Activated CD8-positive, alpha-beta T cell treated with anti-CD3 and anti-CD28 coated beads, Interleukin-2, amount 10 ng/mL, durations not matched to agents 7 days and 5 days (primary cell): Measurements from ENCODE around the gene LY9. TPM values are rescaled to one million over a fixed set of nuclear protein-coding genes. Genes with fewer than 3 reads are reported as not detected.
A peak's percentile ranks its signal among the peaks of the same experiment; 100 is the strongest.
"Not testable (repeated sequence)": the region's sequence is repeated elsewhere in the genome, so short reads cannot be mapped to it uniquely, and the experiment has no call there.

Experiments used
- ATAC-seq: fragments of 150-1000 bp; cut with Tn5 transposase; one replicate; pipeline ENCODE4 v1.10.0; 2021; ENCODE audit warnings: moderate library complexity
- CTCF ChIA-PET: fragments of 350-600 bp; sonication (Branson Sonifier 250); formaldehyde crosslinking; loops from one replicate; lab custom pipeline; 2021; ENCODE audit warnings: antibody characterized with exemption; lab: Charles Lee
- POLR2A ChIA-PET: fragments of 350-600 bp; sonication (Branson Sonifier 250); formaldehyde crosslinking; loops from one replicate; lab custom pipeline; 2021; ENCODE audit warnings: antibody characterized with exemption; lab: Charles Lee
- DNase-seq: peaks from one replicate; pipeline ENCODE4 v3.0.0-alpha.2; 2020
- H3K27ac Mint-ChIP-seq: one replicate; pipeline ENCODE4 v1.8.0; 2021; ENCODE audit warnings: mild to moderate bottlenecking, mixed read lengths
- H3K27me3 Mint-ChIP-seq: one replicate; pipeline ENCODE4 v1.8.0; 2021; ENCODE audit warnings: low read depth, mixed read lengths
- H3K36me3 Mint-ChIP-seq: one replicate; pipeline ENCODE4 v1.8.0; 2021; ENCODE audit warnings: low read depth, mixed read lengths
- H3K4me1 Mint-ChIP-seq: one replicate; pipeline ENCODE4 v1.8.0; 2021; ENCODE audit warnings: low read depth, mixed read lengths
- H3K4me3 Mint-ChIP-seq: one replicate; pipeline ENCODE4 v1.8.0; 2021; ENCODE audit warnings: mild to moderate bottlenecking, mixed read lengths
- H3K9me3 Mint-ChIP-seq: one replicate; pipeline ENCODE4 v1.8.0; 2022; ENCODE audit warnings: mixed read lengths; ENCODE audit not compliant: insufficient read depth
- total RNA-seq, 2 experiments: library from RNA; stranded (reverse); gene quantifications; one replicate each; pipeline ENCODE4 v1.2.3, GENCODE V29; 2021

LY9 gene
- total RNA-seq, 2 experiments from 2014 or later, result 24.7 to 24.9 TPM

GRCh38 chr1:160782988-160783765, 12.8 kb upstream of the LY9 start:
- H3K9me3 Mint-ChIP-seq, DNase-seq, POLR2A ChIA-PET, H3K4me3 Mint-ChIP-seq, H3K27ac Mint-ChIP-seq, ATAC-seq, H3K27me3 Mint-ChIP-seq, H3K36me3 Mint-ChIP-seq: not testable (repeated sequence)
- CTCF ChIA-PET, result interaction anchor here (3.8 kb wide), 1 partner anchor 47 kb away, joined by 38 read pairs; no protein-coding TSS in a partner anchor
- H3K4me1 Mint-ChIP-seq, result peaks cover 17% of the 10 kb centered on the region

GRCh38 chr1:160789051-160789701, 6.8 kb upstream of the LY9 start:
- ATAC-seq, result no peak
- Mint-ChIP-seq H3K4me3 (no peak overlapping the region), H3K27me3 (peaks cover 6% of the 10 kb centered on the region), H3K36me3 (no peaks in the 10 kb centered on the region), H3K4me1 (peaks cover 5% of the 10 kb centered on the region), H3K9me3 (no peaks in the 10 kb centered on the region), H3K27ac (no peak overlapping the region)
- POLR2A ChIA-PET, result no interaction called here
- CTCF ChIA-PET, result interaction anchor here (0.8 to 12.2 kb wide), 5 partner anchors 11 to 165 kb away, joined by 3 to 192 read pairs (median 6); no protein-coding TSS in a partner anchor
- no peak for DNase-seq

GRCh38 chr1:160789702-160790611, 6.0 kb upstream of the LY9 start:
- ATAC-seq (no peak), DNase-seq (no peak)
- Mint-ChIP-seq H3K4me1 (peaks cover 10% of the 10 kb centered on the region), H3K27ac (no peak overlapping the region), H3K27me3 (peaks cover 2% of the 10 kb centered on the region), H3K4me3 (no peak overlapping the region), H3K36me3 (no peaks in the 10 kb centered on the region), H3K9me3 (no peaks in the 10 kb centered on the region)
- ChIA-PET POLR2A (interaction anchor here (0.7 kb wide), 1 partner anchor 347 kb away, joined by 3 read pairs; no protein-coding TSS in a partner anchor), CTCF (interaction anchor here (0.8 to 12.2 kb wide), 5 partner anchors 12 to 164 kb away, joined by 3 to 192 read pairs (median 6); no protein-coding TSS in a partner anchor)

- no peak overlapping the region for H3K27ac Mint-ChIP-seq
- no peak for ATAC-seq
- peaks cover 7% of the 10 kb centered on the region for H3K36me3 Mint-ChIP-seq
- no peak for DNase-seq
- H3K9me3 Mint-ChIP-seq, result no peaks in the 10 kb centered on the region
- ChIA-PET POLR2A (interaction anchor here (1.4 kb wide), 1 partner anchor 12 kb away, joined by 3 read pairs; no protein-coding TSS in a partner anchor), CTCF (interaction anchor here (2.3 to 12.2 kb wide), 9 partner anchors 16 to 158 kb away, joined by 7 to 192 read pairs (median 35); partner anchors contain the start of gene ITLN2)
- H3K4me3 Mint-ChIP-seq, result no peak overlapping the region
- no peaks in the 10 kb centered on the region for H3K27me3 Mint-ChIP-seq
- H3K4me1 Mint-ChIP-seq, result peaks cover 52% of the 10 kb centered on the region
Measured at GRCh38 chr1:160794376-160794775, 1.6 kb upstream of the LY9 start.

- DNase-seq, result no peak
- H3K36me3 Mint-ChIP-seq, result peaks cover 28% of the 10 kb centered on the region
- no peak for ATAC-seq
- no peaks in the 10 kb centered on the region for H3K9me3 Mint-ChIP-seq
- H3K4me1 Mint-ChIP-seq, result peaks cover 70% of the 10 kb centered on the region
- ChIA-PET POLR2A (interaction anchor here (1.0 to 4.2 kb wide), 9 partner anchors 9 to 272 kb away, joined by 3 to 17 read pairs (median 4); partner anchors contain the start of genes ARHGAP30 and CD48), CTCF (interaction anchor here (0.9 to 12.2 kb wide), 17 partner anchors 11 to 155 kb away, joined by 3 to 192 read pairs (median 13); partner anchors contain the start of genes CD48, ITLN1 and ITLN2)
- peak overlapping the region; percentile 88 for H3K4me3 Mint-ChIP-seq
- H3K27ac Mint-ChIP-seq, result peak overlapping the region; percentile 95
- H3K27me3 Mint-ChIP-seq, result no peaks in the 10 kb centered on the region
Measured at GRCh38 chr1:160797271-160797709, 1.3 kb downstream of the LY9 start.

GRCh38 chr1:160797861-160798273, 1.9 kb downstream of the LY9 start:
- Mint-ChIP-seq H3K36me3 (peaks cover 32% of the 10 kb centered on the region), H3K27ac (peak overlapping the region; percentile 95), H3K4me3 (peak overlapping the region; percentile 88), H3K9me3 (no peaks in the 10 kb centered on the region), H3K27me3 (no peaks in the 10 kb centered on the region), H3K4me1 (peaks cover 73% of the 10 kb centered on the region)
- ATAC-seq, result peak; percentile 60
- CTCF ChIA-PET, result interaction anchor here (1.0 to 12.2 kb wide), 18 partner anchors 10 to 200 kb away, joined by 3 to 192 read pairs (median 12); partner anchors contain the start of genes ITLN1 and ITLN2
- peak; percentile 84 for DNase-seq
- POLR2A ChIA-PET, result interaction anchor here (0.7 to 4.2 kb wide), 8 partner anchors 8 to 272 kb away, joined by 3 to 17 read pairs (median 4); partner anchors contain the start of genes ARHGAP30 and CD48

GRCh38 chr1:160798439-160798838, 2.5 kb downstream of the LY9 start:
- H3K36me3 Mint-ChIP-seq, result peaks cover 36% of the 10 kb centered on the region
- no peaks in the 10 kb centered on the region for H3K27me3 Mint-ChIP-seq
- ChIA-PET POLR2A (interaction anchor here (0.7 to 4.2 kb wide), 9 partner anchors 8 to 272 kb away, joined by 3 to 17 read pairs (median 4); partner anchors contain the start of genes ARHGAP30 and CD48), CTCF (interaction anchor here (1.0 to 12.2 kb wide), 15 partner anchors 19 to 200 kb away, joined by 3 to 192 read pairs (median 20); partner anchors contain the start of gene ITLN2)
- peak overlapping the region; percentile 95 for H3K27ac Mint-ChIP-seq
- ATAC-seq (no peak), DNase-seq (no peak)
- peaks cover 73% of the 10 kb centered on the region for H3K4me1 Mint-ChIP-seq
- H3K9me3 Mint-ChIP-seq, result no peaks in the 10 kb centered on the region
- H3K4me3 Mint-ChIP-seq, result peak overlapping the region; percentile 88

GRCh38 chr1:160799641-160800040, 3.7 kb downstream of the LY9 start:
- DNase-seq (no peak), ATAC-seq (no peak)
- POLR2A ChIA-PET, result interaction anchor here (1.0 to 4.2 kb wide), 3 partner anchors 30 to 88 kb away, joined by 4 to 17 read pairs (median 5); partner anchors contain the start of gene CD48
- Mint-ChIP-seq H3K4me3 (peak overlapping the region; percentile 88), H3K9me3 (peaks cover 7% of the 10 kb centered on the region), H3K4me1 (peaks cover 73% of the 10 kb centered on the region), H3K27me3 (no peaks in the 10 kb centered on the region), H3K36me3 (peaks cover 46% of the 10 kb centered on the region), H3K27ac (peak overlapping the region; percentile 95)
- CTCF ChIA-PET, result interaction anchor here (3.2 to 12.2 kb wide), 6 partner anchors 21 to 153 kb away, joined by 13 to 192 read pairs (median 49); partner anchors contain the start of gene ITLN2

- Mint-ChIP-seq H3K27me3 (no peaks in the 10 kb centered on the region), H3K4me1 (peaks cover 70% of the 10 kb centered on the region), H3K36me3 (peaks cover 51% of the 10 kb centered on the region), H3K27ac (peak overlapping the region; percentile 95), H3K9me3 (peaks cover 12% of the 10 kb centered on the region), H3K4me3 (peak overlapping the region; percentile 88)
- DNase-seq (no peak), ATAC-seq (no peak)
- CTCF ChIA-PET, result interaction anchor here (1.0 to 12.2 kb wide), 8 partner anchors 22 to 152 kb away, joined by 3 to 192 read pairs (median 42); partner anchors contain the start of gene ITLN2
- POLR2A ChIA-PET, result no interaction called here
Measured at GRCh38 chr1:160800142-160800541, 4.2 kb downstream of the LY9 start.

GRCh38 chr1:160800645-160801408, 4.9 kb downstream of the LY9 start:
- H3K36me3 Mint-ChIP-seq, result peaks cover 57% of the 10 kb centered on the region
- DNase-seq, result peak; percentile 56

More at GRCh38 chr1:160800645-160801408, 4.9 kb downstream of the LY9 start:
- ATAC-seq, result peak; percentile 25
- Mint-ChIP-seq H3K27ac (peak overlapping the region; percentile 78), H3K4me1 (peaks cover 64% of the 10 kb centered on the region), H3K9me3 (peaks cover 16% of the 10 kb centered on the region), H3K4me3 (peak overlapping the region; percentile 88), H3K27me3 (no peaks in the 10 kb centered on the region)
- POLR2A ChIA-PET, result no interaction called here
- CTCF ChIA-PET, result interaction anchor here (1.0 to 12.2 kb wide), 5 partner anchors 23 to 77 kb away, joined by 3 to 192 read pairs (median 35); no protein-coding TSS in a partner anchor
